SKM-1 (cell line): ENCODE results near the gene EFL1.

Source experiments
- DNase-seq: peaks from one replicate; lab custom pipeline; 2025; ENCODE audit not compliant: unreplicated experiment; lab: John Stamatoyannopoulos, UW

EFL1 gene

GRCh38 chr15:82168296-82168695 is 94.2 kb downstream of the EFL1 start:
- DNase-seq, result no peak

- DNase-seq, result no peak
Observed at GRCh38 chr15:82165948-82166376, 96.6 kb downstream of the EFL1 start.

- DNase-seq, result no peak
Observed at GRCh38 chr15:82159922-82160321, 102.6 kb downstream of the EFL1 start.

- DNase-seq, result no peak
Observed at GRCh38 chr15:82158811-82159210, 103.7 kb downstream of the EFL1 start.

GRCh38 chr15:82150645-82151044 is 111.9 kb downstream of the EFL1 start:
- no peak for DNase-seq

- no peak for DNase-seq
Observed at GRCh38 chr15:82146990-82147461, 115.5 kb downstream of the EFL1 start.

- DNase-seq, result no peak
Observed at GRCh38 chr15:82146576-82146975, 116.0 kb downstream of the EFL1 start.

- DNase-seq, result no peak
Observed at GRCh38 chr15:82143390-82144385, 118.8 kb downstream of the EFL1 start.

- DNase-seq, result no peak
Observed at GRCh38 chr15:82140886-82141285, 121.6 kb downstream of the EFL1 start.

- DNase-seq, result no peak
Observed at GRCh38 chr15:82139823-82140268, 122.7 kb downstream of the EFL1 start.

GRCh38 chr15:82138306-82138705 is 124.2 kb downstream of the EFL1 start:
- no peak for DNase-seq

GRCh38 chr15:82137261-82137660 is 125.3 kb downstream of the EFL1 start:
- no peak for DNase-seq

GRCh38 chr15:82136120-82136519 is 126.4 kb downstream of the EFL1 start:
- DNase-seq, result no peak

- DNase-seq, result no peak
Observed at GRCh38 chr15:82135638-82136037, 126.9 kb downstream of the EFL1 start.

GRCh38 chr15:82134461-82134860 is 128.1 kb downstream of the EFL1 start:
- no peak for DNase-seq

GRCh38 chr15:82133251-82133650 is 129.3 kb downstream of the EFL1 start:
- DNase-seq, result no peak

- DNase-seq, result no peak
Observed at GRCh38 chr15:82132742-82133141, 129.8 kb downstream of the EFL1 start.

- DNase-seq, result no peak
Observed at GRCh38 chr15:82132096-82132495, 130.4 kb downstream of the EFL1 start.

GRCh38 chr15:82130248-82130647 is 132.3 kb downstream of the EFL1 start:
- DNase-seq, result no peak

- DNase-seq, result no peak
Observed at GRCh38 chr15:82129761-82130160, 132.8 kb downstream of the EFL1 start.

GRCh38 chr15:82129149-82129692 is 133.3 kb downstream of the EFL1 start:
- no peak for DNase-seq
